H1 (cell line): Measurements from ENCODE around the gene HOGA1. TPM values are rescaled to one million over a fixed set of nuclear protein-coding genes. Genes with fewer than 3 reads are reported as not detected.

Source experiments
- CTCF ChIA-PET: fragments of 300-600 bp; sonication (Branson Sonifier 250); formaldehyde crosslinking; loops from one replicate; lab custom pipeline; 2021; ENCODE audit not compliant: partially characterized antibody; lab: Charles Lee
- POLR2A ChIA-PET: fragments of 300-600 bp; sonication (Branson Sonifier 250); formaldehyde crosslinking; loops from one replicate; lab custom pipeline; 2021; ENCODE audit warnings: inconsistent platforms; ENCODE audit not compliant: partially characterized antibody; lab: Charles Lee
- DNase-seq, 2 experiments: peaks; one replicate each; pipeline versions ENCODE4 v3.0.0 to v3.0.0-alpha.2; 2010 to 2022; ENCODE audit warnings: low spot score in 2 of 2, low read depth in 1 of 2, mixed read lengths in 1 of 2
- FAIRE-seq: peaks from 2 replicates; lab custom pipeline; 2011; peaks lifted over from hg19 to GRCh38; lab: Jason Lieb, UNC
- H2AFZ ChIP-seq: 2 replicates; pipeline ENCODE4 v1.8.1; 2012; ENCODE audit warnings: low read length, inconsistent platforms
- H2AK5ac ChIP-seq: 2 replicates; pipeline ENCODE4 v1.6.1; 2013; ENCODE audit warnings: low read depth, low read length
- H2BK120ac ChIP-seq: replicated peaks from 2 replicates; pipeline ENCODE3; 2013; ENCODE audit warnings: low read depth, low read length, inconsistent platforms
- H2BK12ac ChIP-seq: 2 replicates; pipeline ENCODE4 v1.6.1; 2013; ENCODE audit warnings: low read depth, low read length
- H2BK15ac ChIP-seq: 2 replicates; pipeline ENCODE4 v1.6.1; 2013; ENCODE audit warnings: low read length
- H2BK20ac ChIP-seq: 2 replicates; pipeline ENCODE4 v1.6.1; 2013; ENCODE audit warnings: low read length
- H2BK5ac ChIP-seq: 2 replicates; pipeline ENCODE4 v1.6.1; 2013; ENCODE audit warnings: low read depth, low read length
- H3K14ac ChIP-seq: 2 replicates; pipeline ENCODE4 v1.6.1; 2013; ENCODE audit warnings: inconsistent platforms; ENCODE audit not compliant: insufficient read length
- H3K18ac ChIP-seq: 2 replicates; pipeline ENCODE4 v1.6.1; 2013; ENCODE audit warnings: low read length; ENCODE audit errors: extremely low read depth
- H3K23ac ChIP-seq: 2 replicates; pipeline ENCODE4 v1.6.1; 2013; ENCODE audit warnings: inconsistent platforms; ENCODE audit not compliant: insufficient read length
- H3K23me2 ChIP-seq: 2 replicates; pipeline ENCODE4 v1.6.1; 2013; ENCODE audit warnings: low read depth, low read length
- H3K27ac ChIP-seq: 2 replicates; pipeline ENCODE4 v1.6.1; 2011; ENCODE audit warnings: low read depth, low read length, inconsistent platforms
- H3K27me3 ChIP-seq, 4 experiments: replicated peaks in 1 of 4; 1 replicate in 1 of 4; 2 replicates in 3 of 4; pipeline versions ENCODE4 v1.6.1 to v1.8.1; 2011 to 2013; ENCODE audit warnings: low read length in 3 of 4, mild to moderate bottlenecking in 3 of 4, inconsistent platforms in 2 of 4, mixed read lengths in 2 of 4, moderate library complexity in 1 of 4; ENCODE audit not compliant: control insufficient read depth in 3 of 4, insufficient read depth in 3 of 4; ENCODE audit errors: extremely low read depth in 1 of 4
- H3K36me3 ChIP-seq, 4 experiments: 2 replicates each; pipeline versions ENCODE4 v1.6.1 to v1.8.1; 2011 to 2013; ENCODE audit warnings: mild to moderate bottlenecking in 4 of 4, low read length in 3 of 4, moderate library complexity in 2 of 4, control low read depth in 1 of 4, inconsistent platforms in 1 of 4; ENCODE audit not compliant: insufficient read depth in 4 of 4, control insufficient read depth in 2 of 4
- H3K4ac ChIP-seq: replicated peaks from 2 replicates; pipeline ENCODE3; 2013; ENCODE audit warnings: low read length, low read depth, mixed read lengths, inconsistent platforms; ENCODE audit not compliant: insufficient read length
- H3K4me1 ChIP-seq, 4 experiments: replicated peaks in 1 of 4; 1 replicate in 1 of 4; 2 replicates in 3 of 4; pipeline versions ENCODE4 v1.6.1 to v1.8.1; 2011 to 2013; ENCODE audit warnings: low read length in 3 of 4, inconsistent platforms in 2 of 4, mixed read lengths in 1 of 4; ENCODE audit not compliant: insufficient read depth in 4 of 4, control insufficient read depth in 3 of 4
- H3K4me2 ChIP-seq, 2 experiments: 2 replicates each; pipeline versions ENCODE4 v1.6.1 to v1.8.1; 2011 to 2013; ENCODE audit warnings: low read depth in 2 of 2, low read length in 2 of 2, control low read depth in 1 of 2, inconsistent platforms in 1 of 2, mild to moderate bottlenecking in 1 of 2; ENCODE audit not compliant: insufficient read depth in 1 of 2
- H3K4me3 ChIP-seq, 4 experiments: fragments of 200-600, 300-600 bp in 1 of 4; sonication (generic), shearing (Covaris generic), sonication (Bioruptor Twin) in 1 of 4; 2 replicates each; pipeline versions ENCODE4 v1.5.1 to v1.8.1; 2011 to 2016; ENCODE audit warnings: low read length in 4 of 4, low read depth in 3 of 4, control low read depth in 2 of 4, inconsistent platforms in 2 of 4, mild to moderate bottlenecking in 2 of 4, mixed read lengths in 1 of 4, moderate library complexity in 1 of 4; ENCODE audit not compliant: insufficient read depth in 2 of 4; ENCODE audit errors: extremely low read depth in 1 of 4
- H3K56ac ChIP-seq: replicated peaks from 2 replicates; pipeline ENCODE3; 2013; ENCODE audit warnings: low read depth, mild to moderate bottlenecking, mixed read lengths, low read length, inconsistent platforms; ENCODE audit not compliant: insufficient read length
- H3K79me1 ChIP-seq: 2 replicates; pipeline ENCODE4 v1.6.1; 2013; ENCODE audit warnings: low read depth, low read length, control low read depth
- H3K79me2 ChIP-seq, 2 experiments: 2 replicates each; pipeline versions ENCODE4 v1.6.1 to v1.8.1; 2012 to 2013; ENCODE audit warnings: low read length in 2 of 2, mild to moderate bottlenecking in 2 of 2, inconsistent platforms in 1 of 2; ENCODE audit not compliant: insufficient read depth in 2 of 2, control insufficient read depth in 1 of 2
- H3K9ac ChIP-seq, 4 experiments: replicated peaks in 1 of 4; 1 replicate in 1 of 4; 2 replicates in 3 of 4; pipeline versions ENCODE4 v1.6.1 to v1.8.1; 2011 to 2013; ENCODE audit warnings: low read depth in 3 of 4, low read length in 3 of 4, control low read depth in 2 of 4, mild to moderate bottlenecking in 2 of 4, moderate library complexity in 2 of 4, inconsistent platforms in 1 of 4; ENCODE audit errors: extremely low read depth in 1 of 4
- H3K9me3 ChIP-seq, 2 experiments: 2 replicates each; pipeline versions ENCODE4 v1.6.1 to v1.8.1; 2012 to 2013; ENCODE audit warnings: mild to moderate bottlenecking in 2 of 2, moderate library complexity in 2 of 2, control low read depth in 1 of 2, inconsistent platforms in 1 of 2, low read depth in 1 of 2, low read length in 1 of 2, mixed read lengths in 1 of 2; ENCODE audit not compliant: insufficient read depth in 2 of 2
- H4K20me1 ChIP-seq, 2 experiments: replicated peaks in 1 of 2; 2 replicates each; pipeline versions ENCODE3 to v1.8.1; 2011 to 2013; ENCODE audit warnings: inconsistent platforms in 2 of 2, low read length in 2 of 2, mild to moderate bottlenecking in 1 of 2; ENCODE audit not compliant: insufficient read depth in 2 of 2, control insufficient read depth in 1 of 2
- H4K5ac ChIP-seq: 2 replicates; pipeline ENCODE4 v1.6.1; 2013; ENCODE audit warnings: low read length, low read depth, mixed read lengths, inconsistent platforms; ENCODE audit not compliant: insufficient read length
- H4K8ac ChIP-seq: 2 replicates; pipeline ENCODE4 v1.8.0; 2013; ENCODE audit warnings: mild to moderate bottlenecking, moderate library complexity, low read length, inconsistent platforms; ENCODE audit not compliant: insufficient read depth; ENCODE audit errors: extremely low read depth
- H4K91ac ChIP-seq: replicated peaks from 2 replicates; pipeline ENCODE3; 2013; ENCODE audit warnings: low read length, mixed read lengths, inconsistent platforms; ENCODE audit not compliant: insufficient read length
- RAD21 ChIP-seq, 2 experiments: IDR thresholded peaks in 1 of 2; conservative IDR thresholded peaks in 1 of 2; 2 replicates each; pipeline ENCODE4 v1.6.1; 2011; ENCODE audit warnings: low read depth in 2 of 2, low read length in 2 of 2, improper control_type of control experiment in 1 of 2, inconsistent platforms in 1 of 2, mild to moderate bottlenecking in 1 of 2, moderate library complexity in 1 of 2
- WGBS, 2 experiments: shearing (Covaris generic) in 1 of 2; methylation state at CpG; one replicate each; pipeline versions ENCODE4 v1.1.6 to v1.1.7; 2013 to 2015; ENCODE audit warnings: low lambda C conversion rate in 2 of 2, mixed read lengths in 2 of 2, inconsistent platforms in 1 of 2, low coverage in 1 of 2, missing lambda C conversion rate in 1 of 2; ENCODE audit not compliant: insufficient replicate concordance in 2 of 2, insufficient coverage in 1 of 2, insufficient read length in 1 of 2; ENCODE audit errors: extremely low coverage in 1 of 2, missing lambda C conversion rate in 1 of 2; 5-methylcytosine and 5-hydroxymethylcytosine counted together
- polyA plus RNA-seq, 7 experiments: library from polyadenylated mRNA; depleted of rRNA in 3 of 7; stranded (reverse) in 5 of 7; unstranded in 2 of 7; fragments of >200 nt in 5 of 7; fragments of 200-250 nt in 2 of 7; gene quantifications; 1 replicate in 5 of 7; 2 replicates in 1 of 7; 4 replicates in 1 of 7; pipeline versions ENCODE4 v1.2.1 to v1.2.3, GENCODE V29; 2011 to 2013; ENCODE audit warnings: missing spikeins in 2 of 7, mixed read lengths in 2 of 7
- total RNA-seq: library from RNA; stranded (reverse); fragmentation: NEBNext Ultra II Directional; extraction: Animal tissue kit (Norgen Biotek cat#: 25700); gene quantifications from 2 replicates; pipeline ENCODE4 v1.2.1, GENCODE V29; 2021

The HOGA1 gene
- total and polyA plus RNA-seq, 2 of the 8 experiments (the other 6 are each of a cell fraction or from before 2014, with no cell fraction given) = 0.28 to 1.00 TPM

DNA sequence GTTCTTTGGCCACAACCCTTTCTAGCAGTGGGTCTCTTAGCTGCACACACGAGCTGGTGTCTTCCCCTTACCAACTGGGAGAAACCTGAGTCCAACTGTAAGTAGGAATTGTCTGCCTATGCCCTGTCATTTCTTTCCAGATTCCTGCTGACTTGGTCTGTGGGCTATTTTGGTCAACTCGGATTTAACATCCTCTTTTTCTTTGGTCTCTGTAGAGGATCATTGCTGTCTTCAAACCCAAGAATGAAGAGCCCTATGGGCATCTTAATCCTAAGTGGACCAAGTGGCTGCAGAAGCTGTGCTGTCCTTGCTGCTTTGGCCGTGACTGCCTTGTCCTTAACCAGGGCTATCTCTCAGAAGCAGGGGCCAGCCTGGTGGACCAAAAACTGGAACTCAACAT is 66.5 kb downstream of the HOGA1 start:
- H2BK120ac ChIP-seq = no peak overlapping the region
- no peak for DNase-seq
- no peaks in the 10 kb centered on the region for H3K9me3 ChIP-seq
- H4K5ac ChIP-seq = no peak overlapping the region
- no peak overlapping the region for H2BK15ac ChIP-seq
- POLR2A ChIA-PET = no interaction called here
- no peak overlapping the region for H2AFZ ChIP-seq
- H2BK12ac ChIP-seq = no peak overlapping the region
- H3K18ac ChIP-seq = no peak overlapping the region
- H3K4me2 ChIP-seq = no peak overlapping the region
- H3K27me3 ChIP-seq = no peaks in the 10 kb centered on the region
- no peak overlapping the region for H2BK5ac ChIP-seq
- no peak overlapping the region for H3K27ac ChIP-seq
- H4K8ac ChIP-seq = no peak overlapping the region
- no peaks in the 10 kb centered on the region for H3K23me2 ChIP-seq
- no peak overlapping the region for H3K14ac ChIP-seq
- H2BK20ac ChIP-seq = no peak overlapping the region
- no peak overlapping the region for H3K4me3 ChIP-seq
- H3K4ac ChIP-seq = no peak overlapping the region
- no peaks in the 10 kb centered on the region for H3K79me1 ChIP-seq
- no peak overlapping the region for H4K91ac ChIP-seq
- peaks cover 0 to under 1% of the 10 kb centered on the region in 2 experiments for H4K20me1 ChIP-seq
- WGBS, 2 experiments = 88% methylated on average over 3 of the region's 3 CpGs; no CpG with 5 or more reads in 1 of the 2 experiments
- peaks cover 5 to 29% of the 10 kb centered on the region in 2 experiments; a peak in 3 of 4 replicates for H3K79me2 ChIP-seq
- no peak overlapping the region for H3K9ac ChIP-seq
- no peak overlapping the region for H3K23ac ChIP-seq
- TF ChIP-seq RAD21 (IDR thresholded peaks at IDR 0.05 in 1 of 2, conservative IDR thresholded peaks at IDR 0.05 in 1 of 2; ENCODE audit: low read depth in 2 of 2, low read length in 2 of 2) = no peak
- TF ChIP-seq, all 59 proteins: peak for 0
- Histone ChIP-seq H3K36me3 (peaks cover 11 to 45% (median 30%) of the 10 kb centered on the region in 4 experiments), H3K4me1 (peaks cover 5 to 11% (median 9%) of the 10 kb centered on the region in 4 experiments; a peak in 6 of 7 replicates), H3K56ac (no peak overlapping the region), H2AK5ac (no peak overlapping the region)
- FAIRE-seq = no peak
- CTCF ChIA-PET = interaction anchor here (0.9 kb wide), 1 partner anchor 9 kb away, joined by 6 read pairs; no protein-coding TSS in a partner anchor
